GM18526 (cell line): Measurements from ENCODE around the gene DNAJB6.

Source experiments
- POLR2A ChIP-seq: IDR thresholded peaks from 3 replicates; pipeline ENCODE4 v1.6.1; 2011; ENCODE audit not compliant: insufficient read length; ENCODE audit errors: extremely low read depth

The DNAJB6 gene

GRCh38 chr7:157405914-157406810 lies 69.4 kb downstream of the DNAJB6 start:
- TF ChIP-seq POLR2A, result no peak

GRCh38 chr7:157406971-157407370 lies 70.2 kb downstream of the DNAJB6 start:
- TF ChIP-seq POLR2A, result no peak

GRCh38 chr7:157407512-157408257 lies 70.9 kb downstream of the DNAJB6 start:
- no peak for TF ChIP-seq POLR2A

- TF ChIP-seq POLR2A, result no peak
Measured at GRCh38 chr7:157408258-157409101, 71.7 kb downstream of the DNAJB6 start.

- no peak for TF ChIP-seq POLR2A
Measured at GRCh38 chr7:157409149-157409752, 72.4 kb downstream of the DNAJB6 start.

GRCh38 chr7:157409753-157410727 lies 73.2 kb downstream of the DNAJB6 start:
- no peak for TF ChIP-seq POLR2A

- no peak for TF ChIP-seq POLR2A
Measured at GRCh38 chr7:157410831-157411556, 74.2 kb downstream of the DNAJB6 start.

- TF ChIP-seq POLR2A, result no peak
Measured at GRCh38 chr7:157411580-157411979, 74.8 kb downstream of the DNAJB6 start.

GRCh38 chr7:157412021-157412443 lies 75.2 kb downstream of the DNAJB6 start:
- TF ChIP-seq POLR2A, result no peak

- TF ChIP-seq POLR2A, result no peak
Measured at GRCh38 chr7:157412491-157413180, 75.8 kb downstream of the DNAJB6 start.

- no peak for TF ChIP-seq POLR2A
Measured at GRCh38 chr7:157413881-157414701, 77.3 kb downstream of the DNAJB6 start.

GRCh38 chr7:157414702-157415096 lies 77.9 kb downstream of the DNAJB6 start:
- no peak for TF ChIP-seq POLR2A
